Neural cell (in vitro differentiated cells): ENCODE results near the gene ETV6.

ENCODE experiments used
- EP300 ChIP-seq: fragments of 450-650 bp; conservative IDR thresholded peaks from 2 replicates; pipeline ENCODE4 v1.6.1; 2014; ENCODE audit warnings: antibody characterized with exemption, mild to moderate bottlenecking, moderate library complexity; ENCODE audit not compliant: poor library complexity, severe bottlenecking
- EZH2 ChIP-seq: fragments of 200-600, 300-800 bp; shearing (Covaris generic), sonication (generic); IDR thresholded peaks from 2 replicates; pipeline ENCODE4 v1.6.1; 2014; ENCODE audit warnings: antibody characterized with exemption, low read length, borderline replicate concordance, mild to moderate bottlenecking; ENCODE audit not compliant: insufficient read depth, poor library complexity, severe bottlenecking
- RAD21 ChIP-seq: fragments of 450-650 bp; conservative IDR thresholded peaks from 2 replicates; pipeline ENCODE4 v1.6.1; 2014; ENCODE audit warnings: antibody characterized with exemption, mild to moderate bottlenecking, moderate library complexity
- TF ChIP-seq, protein P1 (sequence below): fragments of 450-650 bp; IDR thresholded peaks from 2 replicates; pipeline ENCODE4 v1.5.1; 2014; ENCODE audit warnings: antibody characterized with exemption, mild to moderate bottlenecking, moderate library complexity; ENCODE audit not compliant: poor library complexity, severe bottlenecking
- TF ChIP-seq, protein P2 (sequence below): IDR thresholded peaks from 2 replicates; pipeline ENCODE4 v1.6.1; 2012; ENCODE audit warnings: borderline replicate concordance

DNA sequence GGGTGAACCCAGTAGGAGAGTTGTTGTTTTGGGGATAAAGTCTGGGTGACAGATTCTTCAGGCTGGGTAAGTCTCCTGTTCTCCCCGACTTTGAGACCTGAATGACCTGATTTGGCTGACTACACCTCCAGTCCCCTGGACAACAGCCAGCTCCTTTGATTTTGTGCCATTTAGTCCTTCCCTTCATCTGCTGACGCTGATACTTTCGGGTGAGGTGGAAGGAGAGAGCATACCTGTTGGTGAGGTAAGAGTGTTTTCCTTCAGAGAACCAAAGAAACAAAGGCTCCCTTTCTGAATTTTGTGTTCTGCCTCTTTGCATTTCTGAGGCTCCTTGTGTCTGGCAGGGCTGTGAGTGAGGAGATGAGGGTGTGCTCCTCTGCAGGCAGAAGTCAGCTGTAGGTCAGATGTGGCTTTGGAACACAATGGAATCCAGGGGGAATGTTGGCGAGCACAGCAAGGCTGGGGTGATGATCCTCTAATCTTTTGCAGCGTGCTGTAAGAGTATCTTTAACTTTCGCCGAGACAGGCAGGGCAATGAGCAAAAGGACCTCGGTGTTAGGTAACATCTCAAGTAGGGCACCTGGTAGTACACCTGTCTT lies 12.1 kb downstream of the ETV6 start:
- TF ChIP-seq, protein P1, sequence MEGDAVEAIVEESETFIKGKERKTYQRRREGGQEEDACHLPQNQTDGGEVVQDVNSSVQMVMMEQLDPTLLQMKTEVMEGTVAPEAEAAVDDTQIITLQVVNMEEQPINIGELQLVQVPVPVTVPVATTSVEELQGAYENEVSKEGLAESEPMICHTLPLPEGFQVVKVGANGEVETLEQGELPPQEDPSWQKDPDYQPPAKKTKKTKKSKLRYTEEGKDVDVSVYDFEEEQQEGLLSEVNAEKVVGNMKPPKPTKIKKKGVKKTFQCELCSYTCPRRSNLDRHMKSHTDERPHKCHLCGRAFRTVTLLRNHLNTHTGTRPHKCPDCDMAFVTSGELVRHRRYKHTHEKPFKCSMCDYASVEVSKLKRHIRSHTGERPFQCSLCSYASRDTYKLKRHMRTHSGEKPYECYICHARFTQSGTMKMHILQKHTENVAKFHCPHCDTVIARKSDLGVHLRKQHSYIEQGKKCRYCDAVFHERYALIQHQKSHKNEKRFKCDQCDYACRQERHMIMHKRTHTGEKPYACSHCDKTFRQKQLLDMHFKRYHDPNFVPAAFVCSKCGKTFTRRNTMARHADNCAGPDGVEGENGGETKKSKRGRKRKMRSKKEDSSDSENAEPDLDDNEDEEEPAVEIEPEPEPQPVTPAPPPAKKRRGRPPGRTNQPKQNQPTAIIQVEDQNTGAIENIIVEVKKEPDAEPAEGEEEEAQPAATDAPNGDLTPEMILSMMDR, result no peak
- TF ChIP-seq, protein P2, sequence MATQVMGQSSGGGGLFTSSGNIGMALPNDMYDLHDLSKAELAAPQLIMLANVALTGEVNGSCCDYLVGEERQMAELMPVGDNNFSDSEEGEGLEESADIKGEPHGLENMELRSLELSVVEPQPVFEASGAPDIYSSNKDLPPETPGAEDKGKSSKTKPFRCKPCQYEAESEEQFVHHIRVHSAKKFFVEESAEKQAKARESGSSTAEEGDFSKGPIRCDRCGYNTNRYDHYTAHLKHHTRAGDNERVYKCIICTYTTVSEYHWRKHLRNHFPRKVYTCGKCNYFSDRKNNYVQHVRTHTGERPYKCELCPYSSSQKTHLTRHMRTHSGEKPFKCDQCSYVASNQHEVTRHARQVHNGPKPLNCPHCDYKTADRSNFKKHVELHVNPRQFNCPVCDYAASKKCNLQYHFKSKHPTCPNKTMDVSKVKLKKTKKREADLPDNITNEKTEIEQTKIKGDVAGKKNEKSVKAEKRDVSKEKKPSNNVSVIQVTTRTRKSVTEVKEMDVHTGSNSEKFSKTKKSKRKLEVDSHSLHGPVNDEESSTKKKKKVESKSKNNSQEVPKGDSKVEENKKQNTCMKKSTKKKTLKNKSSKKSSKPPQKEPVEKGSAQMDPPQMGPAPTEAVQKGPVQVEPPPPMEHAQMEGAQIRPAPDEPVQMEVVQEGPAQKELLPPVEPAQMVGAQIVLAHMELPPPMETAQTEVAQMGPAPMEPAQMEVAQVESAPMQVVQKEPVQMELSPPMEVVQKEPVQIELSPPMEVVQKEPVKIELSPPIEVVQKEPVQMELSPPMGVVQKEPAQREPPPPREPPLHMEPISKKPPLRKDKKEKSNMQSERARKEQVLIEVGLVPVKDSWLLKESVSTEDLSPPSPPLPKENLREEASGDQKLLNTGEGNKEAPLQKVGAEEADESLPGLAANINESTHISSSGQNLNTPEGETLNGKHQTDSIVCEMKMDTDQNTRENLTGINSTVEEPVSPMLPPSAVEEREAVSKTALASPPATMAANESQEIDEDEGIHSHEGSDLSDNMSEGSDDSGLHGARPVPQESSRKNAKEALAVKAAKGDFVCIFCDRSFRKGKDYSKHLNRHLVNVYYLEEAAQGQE, result no peak
- TF ChIP-seq RAD21 (no peak), EZH2 (no peak), EP300 (no peak)
